Neural cell (in vitro differentiated cells): ENCODE results near the gene DUSP12. TPM values are rescaled to one million over a fixed set of nuclear protein-coding genes. Genes with fewer than 3 reads are reported as not detected.

Source experiments
- H2AFZ ChIP-seq: fragments of 200-600, 300-800 bp; sonication (generic), shearing (Covaris generic); 2 replicates; pipeline ENCODE4 v1.6.0; 2014; ENCODE audit warnings: low read depth, mild to moderate bottlenecking, antibody characterized with exemption, low read length, moderate library complexity
- H3F3A ChIP-seq: fragments of 200-600 bp; shearing (Covaris generic); 2 replicates; pipeline ENCODE4 v1.6.1; 2016; ENCODE audit warnings: mild to moderate bottlenecking, moderate library complexity, mixed read lengths, antibody characterized with exemption, low read length; ENCODE audit not compliant: insufficient read depth, poor library complexity, severe bottlenecking
- H3K27ac ChIP-seq: fragments of 200-600, 300-800 bp; sonication (generic), shearing (Covaris generic); 2 replicates; pipeline ENCODE4 v1.5.1; 2014; ENCODE audit warnings: mild to moderate bottlenecking, low read length, moderate library complexity
- H3K27me3 ChIP-seq: fragments of 300-800, 200-600 bp; sonication (generic), shearing (Covaris generic); 2 replicates; pipeline ENCODE4 v1.6.0; 2014; ENCODE audit warnings: mild to moderate bottlenecking, low read depth, low read length, moderate library complexity; ENCODE audit not compliant: insufficient read depth
- H3K36me3 ChIP-seq: fragments of 300-800, 200-600 bp; sonication (generic), shearing (Covaris generic); 2 replicates; pipeline ENCODE4 v1.5.1; 2014; ENCODE audit warnings: mild to moderate bottlenecking, antibody characterized with exemption, low read length, moderate library complexity; ENCODE audit not compliant: insufficient read depth
- H3K4me2 ChIP-seq: fragments of 300-800, 200-600 bp; sonication (generic), shearing (Covaris generic); 2 replicates; pipeline ENCODE4 v1.6.0; 2014; ENCODE audit warnings: mild to moderate bottlenecking, low read length
- H3K4me3 ChIP-seq: fragments of 300-800, 200-600 bp; sonication (generic), shearing (Covaris generic); 2 replicates; pipeline ENCODE4 v1.5.1; 2014; ENCODE audit warnings: mild to moderate bottlenecking, low read length, moderate library complexity
- H3K79me2 ChIP-seq: fragments of 200-600 bp; shearing (Covaris generic); replicated peaks from 2 replicates; pipeline ENCODE4 v1.6.0; 2014; ENCODE audit warnings: mild to moderate bottlenecking, low read length, moderate library complexity; ENCODE audit not compliant: insufficient read depth
- H3K9ac ChIP-seq: fragments of 300-800, 200-600 bp; sonication (generic), shearing (Covaris generic); 2 replicates; pipeline ENCODE4 v1.6.1; 2016; ENCODE audit warnings: mild to moderate bottlenecking, low read length, mixed read lengths
- H3K9me2 ChIP-seq: fragments of 200-600 bp; shearing (Covaris generic); 2 replicates; pipeline ENCODE4 v1.6.1; 2016; ENCODE audit warnings: mild to moderate bottlenecking, low read length, mixed read lengths; ENCODE audit not compliant: insufficient read depth
- H3K9me3 ChIP-seq: fragments of 200-600, 300-800 bp; sonication (generic), shearing (Covaris generic); 2 replicates; pipeline ENCODE4 v1.6.1; 2016; ENCODE audit warnings: mild to moderate bottlenecking, mixed run types, low read length, moderate library complexity, mixed read lengths
- H4K20me1 ChIP-seq: fragments of 200-600 bp; shearing (Covaris generic); 2 replicates; pipeline ENCODE4 v1.6.1; 2016; ENCODE audit warnings: mild to moderate bottlenecking, mixed run types; ENCODE audit not compliant: insufficient read depth
- EP300 ChIP-seq: fragments of 450-650 bp; conservative IDR thresholded peaks from 2 replicates; pipeline ENCODE4 v1.6.1; 2014; ENCODE audit warnings: antibody characterized with exemption, mild to moderate bottlenecking, moderate library complexity; ENCODE audit not compliant: poor library complexity, severe bottlenecking
- EZH2 ChIP-seq: fragments of 200-600, 300-800 bp; shearing (Covaris generic), sonication (generic); IDR thresholded peaks from 2 replicates; pipeline ENCODE4 v1.6.1; 2014; ENCODE audit warnings: antibody characterized with exemption, low read length, borderline replicate concordance, mild to moderate bottlenecking; ENCODE audit not compliant: insufficient read depth, poor library complexity, severe bottlenecking
- MXI1 ChIP-seq: fragments of 450-650 bp; conservative IDR thresholded peaks from 2 replicates; pipeline ENCODE4 v1.6.1; 2014; ENCODE audit warnings: antibody characterized with exemption, mild to moderate bottlenecking; ENCODE audit not compliant: poor library complexity, severe bottlenecking
- POLR2AphosphoS5 ChIP-seq: IDR thresholded peaks from 2 replicates; pipeline ENCODE4 v1.6.1; 2012
- RAD21 ChIP-seq: fragments of 450-650 bp; conservative IDR thresholded peaks from 2 replicates; pipeline ENCODE4 v1.6.1; 2014; ENCODE audit warnings: antibody characterized with exemption, mild to moderate bottlenecking, moderate library complexity
- SMC3 ChIP-seq: fragments of 450-650 bp; conservative IDR thresholded peaks from 2 replicates; pipeline ENCODE4 v1.6.1; 2014; ENCODE audit warnings: antibody characterized with exemption, mild to moderate bottlenecking, moderate library complexity; ENCODE audit not compliant: poor library complexity
- TAF1 ChIP-seq: IDR thresholded peaks from 2 replicates; pipeline ENCODE4 v1.6.1; 2012; ENCODE audit warnings: low read depth
- polyA plus RNA-seq: library from polyadenylated mRNA; depleted of rRNA; stranded (reverse); fragments of >200 nt; gene quantifications from 2 replicates; pipeline ENCODE4 v1.2.3, GENCODE V29; 2014
- TF ChIP-seq, protein P1 (sequence below): IDR thresholded peaks from 2 replicates; pipeline ENCODE4 v1.6.1; 2012; ENCODE audit warnings: borderline replicate concordance
- TF ChIP-seq, protein P2 (sequence below): fragments of 450-650 bp; IDR thresholded peaks from 2 replicates; pipeline ENCODE4 v1.5.1; 2014; ENCODE audit warnings: antibody characterized with exemption, mild to moderate bottlenecking, moderate library complexity; ENCODE audit not compliant: poor library complexity, severe bottlenecking

The DUSP12 gene
- polyA plus RNA-seq, 1 donor from 2014 or later, result 209 TPM

DNA sequence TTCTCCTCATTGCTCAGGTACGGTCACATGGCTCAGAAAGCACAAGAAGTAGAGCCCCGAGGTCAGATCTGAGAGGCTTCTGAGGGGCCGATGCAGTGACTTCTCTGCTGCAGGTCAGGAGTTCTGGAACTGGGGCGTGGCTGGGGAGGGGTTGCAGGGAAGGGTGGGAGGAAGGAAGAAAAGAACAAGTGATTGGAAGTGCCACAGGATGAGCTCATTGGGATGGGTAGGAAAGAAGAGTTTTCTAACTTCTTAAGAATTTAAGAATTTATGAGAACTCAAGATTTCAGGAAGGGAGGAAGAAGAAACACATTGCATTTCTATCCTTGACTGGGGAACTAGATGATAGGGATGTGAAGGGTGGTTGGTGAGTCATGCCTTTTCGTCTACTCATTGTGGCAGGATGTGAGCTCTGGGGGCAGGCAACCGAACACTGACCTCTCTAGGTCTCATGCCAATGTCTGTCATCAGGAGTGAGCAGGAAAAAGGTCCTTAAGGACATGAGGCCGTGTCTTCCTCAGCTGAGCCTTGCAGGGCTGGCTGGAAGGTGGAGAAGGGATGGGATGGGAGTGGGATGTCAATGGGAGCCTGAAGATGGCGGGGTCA is 27.7 kb upstream of the DUSP12 start:
- TF ChIP-seq TAF1 (no peak), POLR2AphosphoS5 (no peak), EP300 (no peak), MXI1 (no peak), SMC3 (no peak), RAD21 (no peak), EZH2 (no peak)
- TF ChIP-seq, protein P1, sequence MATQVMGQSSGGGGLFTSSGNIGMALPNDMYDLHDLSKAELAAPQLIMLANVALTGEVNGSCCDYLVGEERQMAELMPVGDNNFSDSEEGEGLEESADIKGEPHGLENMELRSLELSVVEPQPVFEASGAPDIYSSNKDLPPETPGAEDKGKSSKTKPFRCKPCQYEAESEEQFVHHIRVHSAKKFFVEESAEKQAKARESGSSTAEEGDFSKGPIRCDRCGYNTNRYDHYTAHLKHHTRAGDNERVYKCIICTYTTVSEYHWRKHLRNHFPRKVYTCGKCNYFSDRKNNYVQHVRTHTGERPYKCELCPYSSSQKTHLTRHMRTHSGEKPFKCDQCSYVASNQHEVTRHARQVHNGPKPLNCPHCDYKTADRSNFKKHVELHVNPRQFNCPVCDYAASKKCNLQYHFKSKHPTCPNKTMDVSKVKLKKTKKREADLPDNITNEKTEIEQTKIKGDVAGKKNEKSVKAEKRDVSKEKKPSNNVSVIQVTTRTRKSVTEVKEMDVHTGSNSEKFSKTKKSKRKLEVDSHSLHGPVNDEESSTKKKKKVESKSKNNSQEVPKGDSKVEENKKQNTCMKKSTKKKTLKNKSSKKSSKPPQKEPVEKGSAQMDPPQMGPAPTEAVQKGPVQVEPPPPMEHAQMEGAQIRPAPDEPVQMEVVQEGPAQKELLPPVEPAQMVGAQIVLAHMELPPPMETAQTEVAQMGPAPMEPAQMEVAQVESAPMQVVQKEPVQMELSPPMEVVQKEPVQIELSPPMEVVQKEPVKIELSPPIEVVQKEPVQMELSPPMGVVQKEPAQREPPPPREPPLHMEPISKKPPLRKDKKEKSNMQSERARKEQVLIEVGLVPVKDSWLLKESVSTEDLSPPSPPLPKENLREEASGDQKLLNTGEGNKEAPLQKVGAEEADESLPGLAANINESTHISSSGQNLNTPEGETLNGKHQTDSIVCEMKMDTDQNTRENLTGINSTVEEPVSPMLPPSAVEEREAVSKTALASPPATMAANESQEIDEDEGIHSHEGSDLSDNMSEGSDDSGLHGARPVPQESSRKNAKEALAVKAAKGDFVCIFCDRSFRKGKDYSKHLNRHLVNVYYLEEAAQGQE, result no peak
- TF ChIP-seq, protein P2, sequence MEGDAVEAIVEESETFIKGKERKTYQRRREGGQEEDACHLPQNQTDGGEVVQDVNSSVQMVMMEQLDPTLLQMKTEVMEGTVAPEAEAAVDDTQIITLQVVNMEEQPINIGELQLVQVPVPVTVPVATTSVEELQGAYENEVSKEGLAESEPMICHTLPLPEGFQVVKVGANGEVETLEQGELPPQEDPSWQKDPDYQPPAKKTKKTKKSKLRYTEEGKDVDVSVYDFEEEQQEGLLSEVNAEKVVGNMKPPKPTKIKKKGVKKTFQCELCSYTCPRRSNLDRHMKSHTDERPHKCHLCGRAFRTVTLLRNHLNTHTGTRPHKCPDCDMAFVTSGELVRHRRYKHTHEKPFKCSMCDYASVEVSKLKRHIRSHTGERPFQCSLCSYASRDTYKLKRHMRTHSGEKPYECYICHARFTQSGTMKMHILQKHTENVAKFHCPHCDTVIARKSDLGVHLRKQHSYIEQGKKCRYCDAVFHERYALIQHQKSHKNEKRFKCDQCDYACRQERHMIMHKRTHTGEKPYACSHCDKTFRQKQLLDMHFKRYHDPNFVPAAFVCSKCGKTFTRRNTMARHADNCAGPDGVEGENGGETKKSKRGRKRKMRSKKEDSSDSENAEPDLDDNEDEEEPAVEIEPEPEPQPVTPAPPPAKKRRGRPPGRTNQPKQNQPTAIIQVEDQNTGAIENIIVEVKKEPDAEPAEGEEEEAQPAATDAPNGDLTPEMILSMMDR, result no peak
- Histone ChIP-seq H4K20me1 (no peaks in the 10 kb centered on the region), H3K27me3 (peaks cover 13% of the 10 kb centered on the region), H3K36me3 (no peaks in the 10 kb centered on the region), H3K4me3 (no peak overlapping the region), H3K9me2 (no peaks in the 10 kb centered on the region), H3K9ac (no peak overlapping the region), H3K4me2 (no peak overlapping the region), H2AFZ (no peak overlapping the region), H3K79me2 (no peaks in the 10 kb centered on the region), H3F3A (no peaks in the 10 kb centered on the region), H3K27ac (no peak overlapping the region), H3K9me3 (no peaks in the 10 kb centered on the region)

DNA sequence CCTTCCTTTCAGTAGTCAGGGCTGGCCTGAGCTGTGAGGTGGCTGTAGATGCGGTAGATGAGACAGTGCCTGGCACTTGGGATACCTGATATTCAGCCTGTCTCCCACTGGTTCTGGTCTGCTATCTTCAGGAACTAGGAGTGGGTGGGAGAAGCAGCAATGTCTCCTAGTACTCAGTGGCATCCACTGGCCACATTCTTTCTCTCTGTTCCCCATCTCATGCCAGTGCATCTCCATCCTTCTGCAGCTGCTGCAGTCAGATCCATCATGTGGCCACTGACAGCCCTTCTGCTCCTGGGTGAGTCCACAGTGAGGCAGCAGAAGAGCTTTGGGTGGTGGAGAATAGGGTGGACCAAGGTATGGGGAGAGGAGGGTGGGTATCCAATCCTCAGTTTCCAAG is 27.2 kb upstream of the DUSP12 start:
- H3K79me2 ChIP-seq, result no peaks in the 10 kb centered on the region
- no peaks in the 10 kb centered on the region for H3K36me3 ChIP-seq
- no peak overlapping the region for H2AFZ ChIP-seq
- no peaks in the 10 kb centered on the region for H3K9me2 ChIP-seq
- H3K4me3 ChIP-seq, result no peak overlapping the region
- H3K27ac ChIP-seq, result no peak overlapping the region
- H3K27me3 ChIP-seq, result peaks cover 13% of the 10 kb centered on the region
- H3K9me3 ChIP-seq, result no peaks in the 10 kb centered on the region
- H4K20me1 ChIP-seq, result no peaks in the 10 kb centered on the region
- no peak overlapping the region for H3K4me2 ChIP-seq
- H3F3A ChIP-seq, result no peaks in the 10 kb centered on the region
- TF ChIP-seq POLR2AphosphoS5 (no peak), EZH2 (no peak), TAF1 (no peak), MXI1 (no peak), RAD21 (no peak), EP300 (no peak), SMC3 (no peak)
- TF ChIP-seq, protein P1, result no peak
- TF ChIP-seq, protein P2, result no peak
- H3K9ac ChIP-seq, result no peak overlapping the region
